Natural killer cell treated with Interleukin-12 subunit alpha and Interleukin-12 subunit beta and Interleukin-15 and Interleukin-18, amount 100 ng/mL, for 72 hours (primary cell): ENCODE measurements around the gene ACR. TPM values are rescaled to one million over a fixed set of nuclear protein-coding genes. Genes with fewer than 3 reads are reported as not detected.

Source experiments
- ATAC-seq, 2 donors: fragments of 150-1000 bp; cut with Tn5 transposase in 1 of 2; sonication (Bioruptor Pico), chemical (Tn5 transposase) in 1 of 2; 2 replicates each; pipeline ENCODE4 v1.10.0; 2021
- DNase-seq: peaks from one replicate; pipeline ENCODE4 v3.0.0; 2022; ENCODE audit warnings: low spot score
- H3K27ac Mint-ChIP-seq, 2 donors: 1 replicate in 1 of 2; 2 replicates in 1 of 2; pipeline ENCODE4 v1.8.0; 2022; ENCODE audit warnings: mixed read lengths in 2 of 2, mild to moderate bottlenecking in 1 of 2, moderate library complexity in 1 of 2
- H3K27me3 Mint-ChIP-seq, 2 donors: 1 replicate in 1 of 2; 2 replicates in 1 of 2; pipeline ENCODE4 v1.8.0; 2022; ENCODE audit warnings: mixed read lengths in 2 of 2
- H3K36me3 Mint-ChIP-seq: one replicate; pipeline ENCODE4 v1.8.0; 2022; ENCODE audit warnings: mixed read lengths
- H3K4me1 Mint-ChIP-seq, 2 donors: 1 replicate in 1 of 2; 2 replicates in 1 of 2; pipeline ENCODE4 v1.8.0; 2022; ENCODE audit warnings: low read depth in 2 of 2, mixed read lengths in 2 of 2, mild to moderate bottlenecking in 1 of 2
- H3K4me3 Mint-ChIP-seq: one replicate; pipeline ENCODE4 v1.8.0; 2022; ENCODE audit warnings: mixed read lengths
- H3K9me3 Mint-ChIP-seq: 2 replicates; pipeline ENCODE4 v1.8.0; 2022; ENCODE audit warnings: mixed read lengths
- total RNA-seq, 2 donors: library from RNA; stranded (reverse); gene quantifications; one replicate each; pipeline ENCODE4 v1.2.3, GENCODE V29; 2022

The ACR gene
- not detected for total RNA-seq

DNA sequence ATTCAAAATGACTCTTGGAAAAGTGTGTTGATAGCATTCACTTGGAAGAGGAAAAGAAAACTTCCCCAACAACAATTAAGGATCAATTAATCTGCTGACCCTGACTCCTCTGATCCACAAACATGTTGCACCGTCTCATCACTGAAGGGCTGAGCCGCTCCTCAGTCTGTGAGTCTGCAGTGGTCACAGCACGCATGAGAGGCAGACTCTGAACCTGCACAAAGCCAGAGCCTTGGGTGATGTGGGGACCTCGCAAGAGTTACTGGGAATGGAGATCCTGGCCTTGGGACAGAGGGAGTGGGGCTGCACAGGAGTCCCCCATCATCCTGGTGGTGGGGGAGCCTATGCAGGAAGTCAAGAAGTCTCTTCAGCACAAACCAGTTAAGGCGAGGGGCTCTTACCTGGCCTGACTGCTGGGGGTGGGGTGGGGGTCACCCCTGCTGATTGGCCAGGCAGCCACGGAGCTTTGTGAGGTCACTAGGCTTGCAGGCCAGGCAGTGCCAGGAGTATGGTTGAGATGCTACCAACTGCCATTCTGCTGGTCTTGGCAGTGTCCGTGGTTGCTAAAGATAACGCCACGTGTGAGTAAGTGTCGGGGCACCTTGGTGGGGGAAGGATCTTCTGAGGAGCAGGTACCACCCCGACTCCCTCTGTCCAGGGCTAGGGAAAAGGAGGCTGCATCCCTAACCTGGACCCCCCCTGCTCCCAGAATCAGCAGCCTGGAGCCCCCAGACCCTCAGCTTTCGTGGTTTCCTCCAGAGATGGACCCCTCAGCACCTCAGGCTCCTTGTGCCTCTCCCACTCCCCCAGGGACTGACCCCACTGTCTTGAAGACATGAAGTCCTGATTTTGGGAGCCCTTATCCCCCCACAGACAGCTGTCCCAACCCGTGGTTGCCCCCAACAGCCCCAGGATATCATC lies at the start of gene ACR:
ACR (plus strand) TSS at position 477 of the 921 bp plus-strand sequence; CDS start at position 509, 32 bp downstream.
- peak; percentile 20 for DNase-seq

GRCh38 chr22:50688448-50688847 lies 49.6 kb upstream of the ACR start:
- H3K27ac Mint-ChIP-seq: no peak overlapping the region
- peaks cover 0 to 9% of the 10 kb centered on the region in 2 donors for H3K4me1 Mint-ChIP-seq
- H3K4me3 Mint-ChIP-seq: no peak overlapping the region
- no peak for DNase-seq
- peaks cover 0 to 15% of the 10 kb centered on the region in 2 donors for H3K27me3 Mint-ChIP-seq
- ATAC-seq: no peak
- H3K9me3 Mint-ChIP-seq: no peaks in the 10 kb centered on the region
- no peaks in the 10 kb centered on the region for H3K36me3 Mint-ChIP-seq

More for the DNA sequence above, at the start of gene ACR:
- peaks cover 0 to 6% of the 10 kb centered on the region in 2 donors for H3K27me3 Mint-ChIP-seq
- peaks cover 0 to 3% of the 10 kb centered on the region in 2 donors for H3K4me1 Mint-ChIP-seq
- H3K36me3 Mint-ChIP-seq: no peaks in the 10 kb centered on the region
- ATAC-seq: no peak
- H3K27ac Mint-ChIP-seq: no peak within 1 kb of the TSS
- no peaks in the 10 kb centered on the region for H3K9me3 Mint-ChIP-seq
- H3K4me3 Mint-ChIP-seq: no peak within 1 kb of the TSS

DNA sequence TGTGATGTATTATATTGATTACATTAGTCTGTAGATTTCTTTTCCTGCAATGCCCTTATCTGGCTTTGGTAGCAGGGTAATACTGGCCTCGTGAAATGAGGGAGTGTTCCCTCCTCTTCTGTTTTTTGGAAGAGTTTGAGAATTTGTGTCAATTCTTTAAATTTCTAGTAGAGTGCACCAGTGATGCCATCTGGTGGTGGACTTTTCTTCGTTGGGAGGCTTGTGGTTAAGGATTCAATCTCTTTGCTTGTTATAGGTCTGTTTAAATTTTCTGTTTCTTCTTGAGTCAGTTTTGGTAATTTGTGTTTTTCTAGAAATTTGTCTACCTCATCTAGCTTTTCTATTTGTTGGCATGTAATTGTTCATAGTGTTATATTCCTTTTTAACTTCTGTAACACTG lies 46.5 kb upstream of the ACR start:
- Mint-ChIP-seq H3K4me3 (no peak overlapping the region), H3K4me1 (peaks cover 0 to 9% of the 10 kb centered on the region in 2 donors), H3K27me3 (peaks cover 0 to 15% of the 10 kb centered on the region in 2 donors), H3K36me3 (no peaks in the 10 kb centered on the region), H3K27ac (no peak overlapping the region), H3K9me3 (no peaks in the 10 kb centered on the region)
- ATAC-seq (no peak), DNase-seq (peak; percentile 32)

GRCh38 chr22:50693462-50693861 lies 44.5 kb upstream of the ACR start:
- Mint-ChIP-seq H3K36me3 (no peaks in the 10 kb centered on the region), H3K4me1 (peaks cover 0 to 9% of the 10 kb centered on the region in 2 donors), H3K27me3 (peaks cover 0 to 11% of the 10 kb centered on the region in 2 donors), H3K27ac (no peak overlapping the region), H3K9me3 (no peaks in the 10 kb centered on the region), H3K4me3 (no peak overlapping the region)
- DNase-seq (no peak), ATAC-seq (no peak)

DNA sequence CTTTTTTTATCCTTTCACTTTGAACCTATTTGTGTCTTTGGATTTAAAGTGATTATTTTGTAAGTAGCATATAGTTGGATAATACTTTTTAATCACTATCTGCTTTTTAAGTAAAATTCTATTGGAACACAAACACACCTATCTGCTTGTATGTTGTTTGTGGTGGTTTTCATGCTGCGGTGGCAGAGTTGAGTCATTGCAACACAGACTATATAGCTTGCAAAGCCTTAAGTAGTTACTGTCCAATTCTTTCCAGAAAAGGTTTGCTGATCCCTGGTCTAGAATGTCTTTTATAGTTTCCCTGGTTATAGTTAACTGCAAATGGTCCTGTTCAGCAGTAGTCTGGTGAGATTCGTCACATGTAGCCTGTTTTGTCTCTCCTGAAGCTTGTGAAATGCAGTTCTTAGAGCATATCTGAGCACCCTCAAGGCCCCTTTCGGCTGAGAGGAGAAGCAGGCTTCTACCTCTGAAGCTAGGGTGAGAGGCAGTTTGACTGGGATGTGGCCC lies 43.9 kb upstream of the ACR start:
- Mint-ChIP-seq H3K4me3 (no peak overlapping the region), H3K36me3 (no peaks in the 10 kb centered on the region), H3K27me3 (peaks cover 0 to 14% of the 10 kb centered on the region in 2 donors), H3K4me1 (peaks cover 3 to 13% of the 10 kb centered on the region in 2 donors), H3K27ac (no peak overlapping the region), H3K9me3 (no peaks in the 10 kb centered on the region)
- DNase-seq (peak; percentile 47), ATAC-seq (no peak)

DNA sequence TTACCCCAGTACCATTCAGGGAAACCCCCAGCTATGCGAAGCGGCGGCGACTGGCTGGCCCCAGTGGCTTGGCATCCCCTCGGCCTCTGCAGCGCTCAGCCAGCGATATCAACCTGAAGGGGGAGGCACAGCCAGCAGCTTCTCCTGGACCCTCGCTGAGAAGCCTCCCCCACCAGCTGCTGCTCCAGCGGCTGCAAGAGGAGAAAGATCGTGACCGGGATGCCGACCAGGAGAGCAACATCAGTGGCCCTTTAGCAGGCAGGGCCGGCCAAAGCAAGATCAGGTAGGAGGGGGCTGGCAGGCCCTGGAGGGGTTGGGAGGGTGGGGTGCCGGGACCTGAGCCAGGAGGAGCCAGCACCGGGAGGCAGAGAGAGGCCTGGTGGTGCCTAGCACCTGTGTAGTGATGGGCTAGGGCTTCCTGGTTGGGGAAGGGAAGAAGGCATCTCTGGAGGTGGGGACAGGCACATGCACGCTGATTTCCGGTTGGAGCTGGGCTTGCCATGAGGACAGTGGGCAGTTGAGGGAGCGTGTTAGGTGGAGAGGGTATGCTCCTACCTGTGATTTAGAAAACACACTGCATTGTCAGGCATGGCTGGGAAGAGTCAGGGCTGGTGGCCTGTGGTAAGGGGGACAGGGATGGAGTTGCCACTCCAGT lies 43.1 kb upstream of the ACR start:
- peaks cover 0 to 14% of the 10 kb centered on the region in 2 donors for H3K27me3 Mint-ChIP-seq
- peaks cover 3 to 13% of the 10 kb centered on the region in 2 donors for H3K4me1 Mint-ChIP-seq
- DNase-seq (peak; percentile 58), ATAC-seq (no peak)
- H3K27ac Mint-ChIP-seq: no peak overlapping the region
- no peak overlapping the region for H3K4me3 Mint-ChIP-seq
- no peaks in the 10 kb centered on the region for H3K9me3 Mint-ChIP-seq
- H3K36me3 Mint-ChIP-seq: no peaks in the 10 kb centered on the region

GRCh38 chr22:50695421-50696250 lies 42.4 kb upstream of the ACR start:
- no peaks in the 10 kb centered on the region for H3K9me3 Mint-ChIP-seq

DNA sequence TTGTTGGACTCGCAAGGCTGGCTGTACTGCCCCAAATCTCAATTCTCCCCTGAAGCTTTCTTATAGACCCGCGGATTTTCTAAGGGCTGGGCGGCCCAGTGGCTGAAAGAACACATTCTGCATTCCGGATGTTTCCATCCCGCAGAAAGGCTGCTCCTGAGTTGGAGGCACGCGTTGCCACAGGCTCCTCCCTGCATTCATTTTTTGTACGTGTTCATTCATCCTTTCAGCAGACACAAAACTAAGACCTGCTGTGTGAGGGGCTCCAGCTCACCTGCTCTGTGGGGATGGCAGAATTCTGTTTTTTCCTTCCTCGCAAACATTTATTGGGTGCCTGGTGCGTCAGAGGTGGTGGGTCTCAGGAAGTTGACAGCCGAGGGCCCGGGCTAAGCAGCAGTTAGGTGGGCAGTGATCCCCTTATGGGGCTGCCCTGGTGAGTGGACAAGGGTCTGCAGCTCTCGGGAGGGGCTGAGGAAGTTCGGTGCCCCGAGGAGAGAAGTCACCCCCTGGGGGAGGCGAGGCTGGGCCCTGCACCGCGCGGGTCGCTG lies 41.7 kb upstream of the ACR start:
- Mint-ChIP-seq H3K4me3 (no peak overlapping the region), H3K27ac (no peak overlapping the region), H3K4me1 (peaks cover 3 to 12% of the 10 kb centered on the region in 2 donors), H3K9me3 (no peaks in the 10 kb centered on the region), H3K27me3 (peaks cover 0 to 9% of the 10 kb centered on the region in 2 donors), H3K36me3 (no peaks in the 10 kb centered on the region)
- DNase-seq (peak; percentile 42), ATAC-seq (no peak)

More at GRCh38 chr22:50695421-50696250, 42.4 kb upstream of the ACR start:
- Mint-ChIP-seq H3K4me3 (no peak overlapping the region), H3K36me3 (no peaks in the 10 kb centered on the region), H3K4me1 (peaks cover 3 to 13% of the 10 kb centered on the region in 2 donors), H3K27me3 (peaks cover 0 to 14% of the 10 kb centered on the region in 2 donors), H3K27ac (no peak overlapping the region)
- no peak for DNase-seq
- no peak for ATAC-seq

DNA sequence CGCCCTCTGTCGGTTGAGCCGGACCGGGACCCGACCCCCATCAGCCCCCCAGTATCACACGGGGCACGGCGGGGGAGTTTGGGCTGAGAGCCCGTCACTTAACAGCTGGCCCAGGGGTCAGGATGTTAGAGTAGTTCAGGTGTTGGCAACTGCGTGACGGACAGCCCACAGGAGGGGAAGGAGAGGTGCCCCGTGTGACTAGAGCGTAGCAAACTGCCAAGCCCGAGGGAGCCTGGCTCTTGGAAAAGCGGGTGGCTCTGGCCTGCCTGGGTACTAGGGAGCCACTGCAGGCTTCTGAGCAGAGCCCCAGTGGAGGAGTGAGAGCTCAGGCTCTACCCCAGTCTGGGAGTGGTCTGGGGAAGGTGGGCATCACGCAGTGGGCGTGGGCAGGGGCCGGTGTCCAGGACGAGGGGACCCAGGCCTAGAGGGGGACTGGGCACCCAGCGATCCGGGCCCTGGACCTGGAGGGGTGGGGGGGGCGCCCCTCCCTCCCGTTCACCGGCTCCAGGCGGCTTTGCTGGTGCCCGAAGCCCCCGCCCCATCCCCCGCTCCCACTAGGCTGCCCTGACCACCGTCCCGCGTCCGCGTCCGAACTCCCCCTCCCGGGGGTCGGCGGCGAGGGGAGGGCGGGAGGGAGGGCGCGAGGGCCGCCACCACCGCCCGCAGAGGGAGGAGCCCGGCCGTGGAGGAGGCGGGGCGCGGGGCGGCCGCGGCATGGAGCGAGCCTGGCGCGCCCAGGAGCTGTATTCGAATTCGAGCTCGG lies 41.0 kb upstream of the ACR start:
- ATAC-seq: no peak
- DNase-seq: peak; percentile 42
- Mint-ChIP-seq H3K27ac (no peak overlapping the region), H3K36me3 (no peaks in the 10 kb centered on the region), H3K4me3 (no peak overlapping the region), H3K4me1 (peaks cover 6% of the 10 kb centered on the region in 2 donors), H3K27me3 (peaks cover 0 to 5% of the 10 kb centered on the region in 2 donors), H3K9me3 (no peaks in the 10 kb centered on the region)

GRCh38 chr22:50697667-50698506 lies 40.1 kb upstream of the ACR start:
- ATAC-seq: no peak
- Mint-ChIP-seq H3K36me3 (no peaks in the 10 kb centered on the region), H3K4me1 (peaks cover 6 to 11% of the 10 kb centered on the region in 2 donors), H3K27me3 (peaks cover 0 to 3% of the 10 kb centered on the region in 2 donors), H3K4me3 (no peak overlapping the region), H3K27ac (no peak overlapping the region), H3K9me3 (no peaks in the 10 kb centered on the region)
- DNase-seq: peak; percentile 60

- no peak overlapping the region for H3K4me3 Mint-ChIP-seq
- H3K4me1 Mint-ChIP-seq: peaks cover 6 to 11% of the 10 kb centered on the region in 2 donors
- no peak overlapping the region for H3K27ac Mint-ChIP-seq
- ATAC-seq: no peak
- no peaks in the 10 kb centered on the region for H3K36me3 Mint-ChIP-seq
- DNase-seq: peak; percentile 37
- peaks cover 0 to 3% of the 10 kb centered on the region in 2 donors for H3K27me3 Mint-ChIP-seq
- H3K9me3 Mint-ChIP-seq: no peaks in the 10 kb centered on the region
These were observed 39.5 kb upstream of the ACR start for GRCh38 chr22:50698546-50698945.
